Measurements from ENCODE around the gene VWA3B.
"Not testable (repeated sequence)": the region's sequence is repeated elsewhere in the genome, so short reads cannot be mapped to it uniquely, and the experiment has no call there.

VWA3B gene

DNA sequence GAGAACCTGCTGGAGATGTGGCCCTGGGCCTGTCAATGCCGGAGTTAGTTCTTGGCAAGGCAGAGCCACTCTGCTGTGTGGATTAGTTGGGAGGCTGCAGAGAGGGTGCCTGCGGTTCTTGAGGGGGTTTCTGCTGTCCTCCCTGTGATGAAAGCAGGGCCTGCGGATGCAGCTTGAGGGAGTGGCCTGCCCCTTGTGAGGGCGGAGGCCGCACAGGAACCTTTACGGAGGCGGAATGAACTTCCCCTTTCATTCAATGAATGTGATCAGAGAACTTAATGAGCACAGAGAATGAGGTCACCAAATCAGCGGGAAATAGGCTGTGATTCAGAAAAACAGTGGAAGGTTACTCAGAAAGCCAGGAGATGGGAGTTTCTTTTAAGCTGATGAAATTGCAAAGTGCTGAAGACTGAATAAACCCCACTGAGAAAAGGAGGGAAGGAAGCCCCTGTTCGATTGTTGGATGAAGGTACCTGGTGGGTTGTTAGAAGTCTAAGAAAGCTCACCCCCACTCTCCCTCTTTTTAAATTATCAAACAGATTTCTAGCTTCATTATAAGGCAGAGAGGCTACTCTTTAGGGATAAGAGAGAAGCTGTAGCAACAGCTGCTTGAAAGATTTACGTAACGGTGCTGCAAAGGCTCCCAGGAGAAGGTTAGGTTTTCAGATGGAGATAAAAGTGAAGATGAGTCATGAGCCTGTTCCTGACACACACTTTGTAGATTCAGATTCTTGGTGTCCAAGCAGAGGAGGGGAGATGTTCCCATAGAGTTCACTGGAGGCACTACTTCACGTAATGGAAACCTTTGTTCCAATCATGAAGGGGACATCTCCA lies 47.4 kb downstream of the VWA3B start:
- DNase-seq, result no peak

DNA sequence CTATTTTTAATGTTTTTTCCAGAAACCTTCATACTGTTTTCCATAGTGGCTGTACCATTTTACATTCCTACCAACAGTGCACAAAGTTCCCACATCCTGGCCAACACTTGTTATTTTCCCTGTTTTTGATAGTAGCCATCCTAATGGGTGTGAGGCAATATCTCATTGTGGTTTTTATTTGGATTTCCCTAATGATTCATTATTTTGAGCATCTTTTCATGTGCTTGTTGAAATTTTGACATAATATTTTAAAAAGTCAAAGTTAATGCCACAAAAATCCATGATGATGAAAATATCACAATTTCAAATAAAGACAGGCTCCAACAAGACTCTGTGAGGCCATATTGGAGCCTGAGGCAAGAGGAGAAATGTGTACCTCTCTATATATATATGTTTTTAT lies 50.2 kb downstream of the VWA3B start:
- no peak for DNase-seq

- DNase-seq, result not testable (repeated sequence)
Observed at GRCh38 chr2:98138978-98139377, 52.0 kb downstream of the VWA3B start.

- no peak for DNase-seq
Observed at GRCh38 chr2:98140210-98140609, 53.2 kb downstream of the VWA3B start.

DNA sequence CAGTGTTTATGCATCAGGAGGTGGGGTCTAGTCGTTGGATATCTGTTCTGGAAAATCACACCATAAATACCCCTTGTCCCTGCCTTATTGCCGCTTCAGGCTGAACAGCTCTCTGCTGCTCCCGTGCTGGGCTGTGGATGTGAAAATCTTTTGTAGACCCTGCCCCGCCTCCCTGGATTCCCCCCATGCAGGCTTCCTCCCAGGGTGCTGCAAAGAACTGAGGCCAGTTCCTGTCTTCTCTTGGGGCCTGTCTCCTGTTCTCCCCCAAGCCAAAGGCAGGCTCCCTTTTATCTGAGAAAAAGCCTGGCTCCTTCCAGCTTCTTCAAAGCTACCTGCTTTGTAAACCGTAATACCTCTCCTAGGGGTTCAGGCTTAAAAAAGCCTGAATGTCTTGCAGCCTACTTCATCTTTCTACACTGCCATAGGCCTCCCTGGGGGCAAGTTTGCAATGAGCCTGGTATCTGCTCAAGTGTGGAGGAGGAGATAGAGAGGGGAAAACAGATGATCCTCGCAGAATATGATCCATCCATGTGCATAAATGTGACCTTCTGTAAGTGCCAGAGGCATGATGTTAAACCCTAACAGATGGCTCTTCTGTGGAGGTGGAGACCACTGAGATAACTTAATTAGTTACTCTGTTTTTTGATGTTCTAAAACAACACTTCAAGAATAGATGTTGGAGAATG lies 55.3 kb downstream of the VWA3B start:
- DNase-seq, result no peak

GRCh38 chr2:98145070-98145469 lies 58.1 kb downstream of the VWA3B start:
- no peak for DNase-seq

GRCh38 chr2:98147900-98148299 lies 60.9 kb downstream of the VWA3B start:
- not testable (repeated sequence) for DNase-seq

GRCh38 chr2:98148595-98149332 lies 61.8 kb downstream of the VWA3B start:
- DNase-seq, result no peak

GRCh38 chr2:98149333-98149697 lies 62.3 kb downstream of the VWA3B start:
- DNase-seq, result no peak

DNA sequence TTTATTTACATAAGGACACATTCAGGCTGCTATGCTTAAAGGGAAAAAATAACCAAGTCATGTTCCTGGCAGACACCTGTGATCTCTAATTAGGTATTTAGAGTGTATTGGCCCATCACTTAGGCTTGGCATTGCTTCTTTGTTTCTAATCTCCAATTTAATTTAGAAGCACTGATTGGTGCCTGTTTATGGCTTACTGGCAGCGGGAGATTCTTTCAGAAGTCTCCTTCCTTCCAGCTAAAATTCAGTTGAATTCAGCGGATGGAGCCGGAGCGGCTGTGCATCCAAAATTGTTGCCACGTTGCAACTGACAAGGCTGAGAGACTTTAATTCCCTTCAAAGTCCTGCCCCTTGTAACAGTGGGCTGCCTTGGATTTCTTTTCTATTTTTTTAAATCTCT lies 66.5 kb downstream of the VWA3B start:
- DNase-seq, result no peak

DNA sequence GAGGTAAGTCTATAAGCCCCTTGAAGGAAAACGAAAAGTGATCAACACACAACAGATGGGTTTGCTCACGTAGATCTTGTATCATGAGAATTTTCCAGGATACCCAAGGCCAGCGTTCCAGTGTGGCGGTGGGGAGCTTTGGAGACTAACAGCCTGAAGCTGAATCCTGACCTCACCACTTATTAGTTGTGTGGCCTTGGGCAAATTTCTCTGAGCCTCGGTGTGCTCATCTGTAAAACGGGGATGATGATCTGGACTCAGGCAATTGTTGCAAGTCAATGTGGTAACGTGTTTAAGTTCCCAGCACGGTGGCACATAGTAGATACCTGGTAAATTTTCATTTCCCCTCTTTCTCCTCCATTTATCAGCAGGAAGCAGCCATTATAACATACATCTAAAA lies 68.3 kb downstream of the VWA3B start:
- no peak for DNase-seq

- no peak for DNase-seq
Observed at GRCh38 chr2:98155716-98156115, 68.7 kb downstream of the VWA3B start.

- DNase-seq, result no peak
Observed at GRCh38 chr2:98156304-98156703, 69.3 kb downstream of the VWA3B start.

DNA sequence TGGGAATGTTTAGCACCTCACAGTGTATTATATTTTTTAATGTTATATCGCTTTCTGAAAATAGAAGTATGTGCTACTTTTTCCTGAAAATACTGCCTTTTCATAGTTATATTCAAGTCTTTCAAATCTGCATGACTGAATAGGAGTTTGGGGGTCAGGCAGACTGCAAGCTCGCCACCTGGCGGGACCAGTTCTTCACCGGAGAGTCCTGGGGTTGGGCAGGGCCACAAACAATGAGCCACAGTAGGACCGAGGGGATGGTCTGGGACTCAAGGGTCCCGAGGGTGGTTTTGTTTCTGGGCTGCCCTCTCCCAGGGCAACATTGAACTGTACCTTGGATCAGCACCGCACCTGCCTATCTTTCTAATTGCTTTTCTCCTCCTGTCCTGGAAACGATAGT lies 70.6 kb downstream of the VWA3B start:
- no peak for DNase-seq

DNA sequence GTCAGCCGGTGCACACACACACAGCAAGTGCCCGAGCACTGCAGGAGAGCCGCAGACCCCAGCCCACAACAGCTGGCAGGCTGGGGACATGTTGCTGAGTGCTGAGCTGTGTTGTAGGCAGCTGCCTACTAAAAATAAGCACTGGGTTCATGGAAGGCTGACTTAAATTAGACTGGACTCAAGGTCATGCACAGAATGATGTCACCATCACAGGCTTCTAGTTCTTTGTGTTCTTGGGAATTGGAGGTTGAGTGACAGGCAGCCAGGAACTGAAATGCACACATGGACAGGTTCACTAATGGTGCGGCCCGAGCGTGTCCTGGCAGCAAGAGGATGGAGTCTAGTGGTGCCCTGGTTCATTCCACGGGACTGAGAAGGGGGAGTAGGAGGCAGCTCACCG lies 71.3 kb downstream of the VWA3B start:
- DNase-seq, result no peak

DNA sequence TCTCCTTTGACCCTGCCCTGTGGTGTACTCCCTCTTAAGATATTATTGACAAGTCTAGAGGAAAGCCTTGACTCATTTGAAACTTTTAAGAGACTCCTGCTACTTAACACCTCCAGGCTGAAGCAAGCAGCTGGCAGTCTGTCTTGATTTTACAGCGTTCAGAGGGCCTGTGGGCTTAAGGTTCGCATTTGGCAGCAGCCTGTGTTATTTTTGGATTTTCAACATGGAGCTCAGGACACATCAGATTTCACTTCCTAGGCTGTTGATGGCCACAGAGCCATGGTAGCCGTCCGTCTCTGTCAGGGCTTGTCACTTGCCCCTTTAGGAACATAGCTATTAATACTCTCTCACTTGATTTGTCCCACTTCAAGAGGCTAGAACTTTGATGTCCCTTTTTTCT lies 73.6 kb downstream of the VWA3B start:
- DNase-seq, result no peak

- no peak for DNase-seq
Observed at GRCh38 chr2:98161186-98161585, 74.2 kb downstream of the VWA3B start.

- DNase-seq, result no peak
Observed at GRCh38 chr2:98164256-98164655, 77.3 kb downstream of the VWA3B start.

GRCh38 chr2:98165516-98166071 lies 78.6 kb downstream of the VWA3B start:
- no peak for DNase-seq

DNA sequence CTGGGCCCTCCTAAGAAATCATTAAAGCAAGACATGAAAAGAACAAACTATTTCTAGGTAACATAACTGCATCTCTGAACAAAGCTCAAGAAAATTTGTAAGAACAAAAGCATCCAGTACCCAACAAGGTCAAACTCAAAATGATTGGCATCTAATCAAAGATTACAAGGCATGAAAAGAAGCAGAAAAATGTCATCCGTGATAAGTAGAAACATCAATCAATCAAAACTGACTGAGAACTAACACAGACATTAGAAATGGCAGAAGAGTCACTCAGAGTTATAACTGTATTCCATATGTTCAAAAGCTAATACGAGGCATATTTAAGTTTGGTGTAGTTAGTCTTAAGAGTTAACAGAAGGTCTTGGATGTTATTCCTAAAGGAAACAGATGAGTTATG lies 80.9 kb downstream of the VWA3B start:
- no peak for DNase-seq

DNA sequence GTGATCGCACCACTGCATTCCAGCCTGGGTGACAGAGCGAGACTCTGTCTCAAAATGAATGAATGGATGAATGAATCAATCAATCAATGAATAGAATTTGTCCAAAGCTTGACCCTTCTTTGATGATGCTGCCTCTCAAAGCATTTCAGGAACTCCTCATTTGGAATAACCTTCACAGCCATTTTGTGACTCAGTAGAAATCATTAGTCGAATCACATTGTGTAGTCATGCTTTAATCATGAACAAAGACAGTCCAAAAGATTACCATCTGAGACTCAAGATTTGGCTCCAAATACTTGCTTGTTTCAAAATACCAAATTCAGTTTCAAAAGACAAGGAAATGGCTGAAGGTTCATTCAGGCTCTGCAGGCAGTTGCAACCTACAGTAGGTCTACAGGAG lies 83.1 kb downstream of the VWA3B start:
- DNase-seq, result no peak

GRCh38 chr2:98172150-98172765 lies 85.3 kb downstream of the VWA3B start:
- DNase-seq, result no peak

DNA sequence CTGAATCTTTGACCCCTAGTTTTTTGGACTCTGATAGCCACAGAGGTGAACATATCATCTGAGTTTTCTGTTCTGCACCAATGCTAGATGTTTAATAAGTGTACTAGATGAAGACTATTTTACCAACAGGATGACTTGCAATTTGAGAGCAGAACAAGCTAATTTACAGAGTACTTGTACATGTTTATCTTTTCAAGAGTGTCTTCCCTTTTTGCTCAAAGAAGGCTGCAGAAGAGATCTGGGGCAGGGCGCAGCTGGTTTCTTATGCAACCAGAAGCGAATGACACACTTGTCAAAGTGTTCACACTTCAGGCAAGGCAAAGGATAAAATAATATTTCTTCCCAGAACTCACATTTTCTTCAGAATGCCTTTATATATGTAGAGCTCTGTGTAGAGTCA lies 86.0 kb downstream of the VWA3B start:
- no peak for DNase-seq

All from effector CD4-positive, alpha-beta T cell (primary cell).